Loucy (cell line): ENCODE results near the gene PIK3R1.

ENCODE experiments used
- CTCF ChIP-seq: fragments of 200-600 bp; sonication (generic); conservative IDR thresholded peaks from 2 replicates; pipeline ENCODE4 v1.5.1; 2014; ENCODE audit warnings: mild to moderate bottlenecking, antibody characterized with exemption, low read length
- EZH2phosphoT487 ChIP-seq: fragments of 200-600 bp; IDR thresholded peaks from 2 replicates; pipeline ENCODE4 v1.6.1; 2018; ENCODE audit warnings: antibody characterized with exemption, mild to moderate bottlenecking, moderate library complexity, borderline replicate concordance

DNA sequence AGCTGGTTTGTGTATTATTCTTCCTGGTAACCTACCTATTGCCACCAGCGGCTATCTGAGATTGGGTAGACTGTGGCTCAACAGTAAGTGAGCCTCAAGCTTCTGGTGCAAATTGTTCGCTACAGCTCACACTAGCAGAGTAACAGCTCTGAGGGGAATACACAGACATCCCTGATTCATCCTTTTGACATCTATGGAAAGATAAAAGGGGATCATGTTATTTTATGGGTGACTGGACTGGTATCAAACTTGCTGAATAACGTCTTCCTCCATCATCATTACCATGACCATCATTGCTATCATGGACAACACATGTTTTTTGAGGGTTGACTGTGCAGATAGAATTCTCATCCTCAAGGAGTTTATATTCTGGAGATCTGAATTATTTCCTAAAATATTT is 129.6 kb downstream of the PIK3R1 start:
- TF ChIP-seq CTCF (no peak), EZH2phosphoT487 (no peak)
